GM19463 (cell line): ENCODE measurements around the gene SCFD2.
"Not testable (repeated sequence)": the region's sequence is repeated elsewhere in the genome, so short reads cannot be mapped to it uniquely, and the experiment has no call there.

Experiments used
- ATAC-seq: cut with Tn5 transposase; IDR thresholded peaks from one replicate; pipeline ENCODE4 v1.9.1; 2021; ENCODE audit warnings: mild to moderate bottlenecking, moderate library complexity; ENCODE audit not compliant: unreplicated experiment

SCFD2 gene

GRCh38 chr4:53346920-53347852 lies 18.7 kb downstream of the SCFD2 start:
- no peak for ATAC-seq

DNA sequence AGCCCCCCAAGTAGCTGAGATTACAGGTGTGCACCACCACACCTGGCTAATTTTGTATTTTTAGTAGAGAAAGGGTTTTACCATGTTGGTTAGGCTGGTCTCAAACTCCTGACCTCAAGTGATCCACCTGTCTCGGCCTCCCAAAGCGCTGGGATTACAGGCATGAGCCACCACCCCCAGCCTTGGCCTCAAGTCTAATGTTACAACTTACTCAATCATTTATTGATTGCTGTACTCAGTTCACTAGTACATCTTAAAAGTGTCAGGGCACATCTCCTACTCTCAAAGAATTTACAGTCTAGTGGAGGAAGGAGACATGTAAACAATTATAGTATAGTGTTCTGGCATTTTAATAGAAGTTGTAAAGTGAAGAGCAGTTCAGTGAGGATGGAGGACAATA lies 19.5 kb downstream of the SCFD2 start:
- not testable (repeated sequence) for ATAC-seq

DNA sequence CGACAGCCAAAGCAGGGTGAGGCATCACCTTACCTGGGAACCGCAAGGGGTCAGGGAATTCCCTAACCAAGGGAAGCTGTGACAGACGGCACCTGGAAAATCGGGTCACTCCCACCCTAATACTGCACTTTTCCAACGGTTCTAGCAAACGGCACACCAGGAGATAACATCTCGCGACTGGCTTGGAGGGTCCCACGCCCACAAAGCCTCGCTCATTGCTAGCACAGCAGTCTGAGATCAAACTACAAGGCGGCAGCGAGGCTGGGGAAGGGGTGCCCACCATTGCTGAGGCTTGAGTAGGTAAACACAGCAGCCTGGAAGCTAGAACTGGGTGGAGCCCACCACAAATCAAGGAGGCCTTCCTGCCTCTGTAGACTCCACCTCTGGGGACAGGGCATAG lies 25.7 kb downstream of the SCFD2 start:
- not testable (repeated sequence) for ATAC-seq

DNA sequence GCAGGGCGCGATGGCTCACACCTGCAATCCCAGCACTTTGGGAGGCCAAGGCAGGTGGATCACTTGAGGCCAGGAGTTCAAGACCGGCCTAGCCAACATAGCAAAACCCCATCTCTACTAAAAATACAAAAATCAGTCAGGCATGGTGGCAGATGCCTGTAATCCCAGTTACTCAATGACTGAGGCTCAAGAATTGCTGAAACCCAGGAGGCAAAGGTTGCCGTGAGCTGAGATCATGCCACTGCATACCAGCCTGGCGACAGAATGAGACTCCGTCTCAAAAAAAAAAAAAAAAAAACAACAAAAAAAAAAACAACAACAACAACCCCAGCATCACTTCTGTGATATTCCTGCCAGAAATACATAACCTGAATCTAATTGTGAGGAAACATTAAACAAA lies 30.9 kb downstream of the SCFD2 start:
- ATAC-seq, result not testable (repeated sequence)

- ATAC-seq, result no peak
Observed at GRCh38 chr4:53326535-53326934, 39.3 kb downstream of the SCFD2 start.

DNA sequence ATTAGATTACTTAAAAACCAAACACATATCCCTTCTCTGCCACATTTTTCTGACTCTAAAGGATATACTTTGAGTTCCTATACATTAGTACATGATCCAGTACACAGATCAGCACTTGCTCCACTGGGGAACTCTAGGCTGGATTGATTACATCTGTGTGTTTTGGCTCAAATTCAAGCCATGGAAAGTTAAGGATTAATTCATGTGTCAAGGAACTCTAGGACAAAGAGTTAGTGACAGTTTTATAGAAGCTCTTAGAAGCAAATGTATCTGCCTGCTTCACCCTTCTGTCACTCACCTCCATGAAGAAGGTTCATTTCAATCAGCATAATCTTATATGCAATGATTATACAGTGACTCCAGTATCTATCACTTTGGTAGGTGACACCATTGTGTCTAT lies 43.2 kb downstream of the SCFD2 start:
- no peak for ATAC-seq

- no peak for ATAC-seq
Observed at GRCh38 chr4:53321984-53322289, 43.9 kb downstream of the SCFD2 start.

GRCh38 chr4:53321151-53321983 lies 44.5 kb downstream of the SCFD2 start:
- no peak for ATAC-seq

GRCh38 chr4:53315300-53315699 lies 50.6 kb downstream of the SCFD2 start:
- no peak for ATAC-seq

DNA sequence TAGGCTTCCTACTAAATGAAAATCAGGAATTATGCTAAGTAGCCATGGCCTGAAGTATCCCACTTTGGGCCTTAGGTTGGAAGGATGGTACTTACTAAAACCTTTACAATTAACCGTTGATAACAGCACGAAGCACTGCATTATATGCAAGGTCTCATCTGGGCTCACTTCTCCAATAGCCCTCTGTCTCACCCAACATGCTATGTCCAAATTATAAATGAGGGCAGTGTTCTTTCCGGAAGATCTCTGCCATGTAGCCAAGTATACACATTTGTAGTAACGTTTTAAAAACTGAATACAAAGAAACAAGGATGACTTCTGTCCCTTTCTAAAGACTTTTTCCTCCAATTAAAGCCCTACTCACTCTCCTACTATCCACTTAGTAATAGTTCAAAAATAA lies 51.6 kb downstream of the SCFD2 start:
- no peak for ATAC-seq

DNA sequence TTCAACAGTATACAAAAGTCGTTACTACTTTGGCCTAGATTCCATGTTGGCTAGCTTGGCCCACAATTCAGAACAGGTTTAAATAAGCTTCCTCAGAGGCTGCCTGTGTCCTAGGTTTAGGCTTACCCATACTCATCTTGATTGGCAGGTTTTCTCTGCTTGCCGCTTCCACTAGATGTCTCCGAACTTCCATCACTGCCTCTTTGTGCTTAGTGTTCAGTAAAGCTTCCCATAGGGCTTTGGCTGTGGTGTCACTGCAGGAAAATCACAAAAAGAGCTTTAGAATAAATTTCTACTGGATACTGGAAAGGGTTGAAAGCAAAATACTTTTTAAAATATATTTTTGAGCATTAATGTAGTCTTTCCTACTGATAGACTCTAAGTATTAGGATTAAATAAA lies 52.4 kb downstream of the SCFD2 start:
- no peak for ATAC-seq

GRCh38 chr4:53309321-53310040 lies 56.4 kb downstream of the SCFD2 start:
- no peak for ATAC-seq

DNA sequence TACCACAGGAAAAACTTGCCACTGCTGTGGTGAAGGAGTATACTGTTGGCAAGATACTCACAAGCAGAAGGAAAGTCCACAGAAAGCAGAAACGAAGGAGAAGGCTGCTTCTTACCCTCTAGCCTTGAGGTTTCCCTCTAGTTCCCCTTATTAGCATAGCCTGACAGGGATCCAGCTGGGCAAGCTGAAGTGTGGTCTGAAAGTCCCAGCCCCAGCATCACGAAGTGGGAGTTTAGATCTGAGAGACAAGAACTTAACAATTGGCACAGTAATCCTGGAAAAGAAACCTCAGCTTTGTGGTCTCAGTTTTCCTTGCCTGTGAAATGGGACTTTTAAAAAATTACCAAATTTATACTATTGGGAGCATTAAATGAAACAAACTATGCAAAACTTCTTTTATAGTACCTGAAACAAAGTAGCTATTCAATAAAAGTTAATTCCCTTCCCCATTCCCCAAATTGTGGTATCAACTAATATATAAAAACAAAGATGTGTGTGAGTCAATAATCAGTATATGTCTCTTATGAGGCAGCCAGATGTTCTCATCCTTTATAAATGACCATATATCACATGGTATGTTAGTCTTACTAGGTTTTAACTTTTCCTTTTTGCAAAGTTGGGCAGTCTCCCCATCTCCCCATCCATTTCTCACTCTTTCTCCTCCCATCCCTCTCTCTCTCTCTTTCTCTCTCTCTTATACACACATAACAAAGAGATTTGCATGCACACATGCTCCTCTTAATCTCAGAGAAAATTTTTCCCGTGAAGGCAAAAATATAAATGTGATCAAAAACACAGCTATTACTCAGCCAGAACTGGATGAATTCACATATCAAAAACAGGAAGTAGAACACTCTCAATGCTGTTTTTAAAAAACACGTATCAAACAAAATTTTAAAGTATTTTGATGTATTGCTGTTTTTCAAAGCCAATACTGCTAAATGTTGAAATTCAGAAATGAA lies 57.8 kb downstream of the SCFD2 start:
- peak; percentile 84 for ATAC-seq

- ATAC-seq, result peak; percentile 16
Observed at GRCh38 chr4:53307210-53307609, 58.7 kb downstream of the SCFD2 start.

DNA sequence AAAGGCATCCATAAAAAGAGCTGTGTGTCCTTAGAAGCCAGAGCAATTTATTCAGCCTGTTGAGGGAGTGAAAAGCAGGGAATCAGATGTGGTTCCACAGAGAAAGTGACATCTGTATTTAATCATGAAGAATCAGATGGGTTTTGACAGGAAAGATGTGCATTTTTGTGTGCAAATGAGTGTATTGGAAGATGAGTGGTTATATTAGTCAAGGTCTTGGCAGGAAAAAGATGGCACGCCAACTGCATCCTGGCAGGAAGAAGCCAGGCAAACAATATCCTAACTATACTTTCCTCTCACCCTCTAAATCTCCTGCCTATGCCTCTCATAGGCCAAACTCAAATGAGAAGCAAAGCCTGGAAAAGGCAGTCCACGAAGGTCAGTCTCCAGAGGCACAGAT lies 59.1 kb downstream of the SCFD2 start:
- no peak for ATAC-seq

DNA sequence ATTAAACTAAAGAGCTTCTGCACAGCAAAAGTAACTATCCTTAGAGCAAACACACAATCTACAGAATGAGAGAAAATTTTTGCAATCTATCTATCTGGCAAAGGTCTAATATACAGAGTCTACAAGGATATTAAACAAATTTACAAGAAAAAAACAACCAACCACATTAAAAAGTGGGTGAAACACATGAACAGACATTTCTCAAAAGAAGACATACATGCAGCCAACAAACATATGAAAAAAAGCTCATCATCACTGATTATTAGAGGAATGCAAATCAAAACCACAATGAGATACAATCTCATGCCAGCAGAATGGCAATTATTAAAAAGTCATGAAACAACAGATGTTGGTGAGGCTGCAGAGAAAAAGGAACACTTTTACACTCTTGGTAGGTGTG lies 73.7 kb downstream of the SCFD2 start:
- not testable (repeated sequence) for ATAC-seq

DNA sequence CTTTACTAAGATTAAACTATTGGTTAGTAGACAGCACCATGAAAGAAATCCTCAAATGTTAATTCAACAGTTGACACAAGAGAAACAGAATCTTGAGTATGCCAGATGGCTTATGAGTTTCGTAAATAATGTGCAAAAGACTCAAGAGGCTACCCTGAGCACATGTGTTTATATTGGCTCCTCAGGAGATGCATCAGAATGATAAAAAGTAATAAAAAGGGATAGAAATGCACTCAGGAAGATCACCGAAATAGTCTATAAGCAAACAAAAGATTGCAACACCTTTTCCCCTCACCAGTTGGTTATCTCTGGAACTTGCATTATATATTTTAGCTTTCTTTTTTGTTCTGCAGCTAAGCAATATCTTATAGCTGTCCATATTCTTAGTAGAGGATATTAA lies 84.4 kb downstream of the SCFD2 start:
- no peak for ATAC-seq

DNA sequence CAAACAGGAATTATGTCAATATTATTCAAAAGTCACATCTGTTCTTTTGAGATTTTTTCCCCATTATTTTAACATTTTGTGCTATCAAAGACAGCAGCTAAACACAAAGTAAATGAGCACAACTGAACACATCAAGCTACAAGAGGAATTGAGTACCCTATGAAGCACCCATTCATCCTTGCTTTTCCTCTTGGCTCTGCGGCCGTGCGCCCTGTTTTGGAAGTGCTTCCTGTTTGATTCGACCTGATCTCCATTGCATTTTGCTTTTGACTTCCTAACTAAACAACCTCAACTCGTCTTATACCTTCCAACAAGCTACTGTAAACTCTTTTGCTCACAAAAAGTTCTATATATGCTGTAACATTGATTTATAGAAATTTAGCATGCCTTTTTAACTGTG lies 85.0 kb downstream of the SCFD2 start:
- ATAC-seq, result no peak

DNA sequence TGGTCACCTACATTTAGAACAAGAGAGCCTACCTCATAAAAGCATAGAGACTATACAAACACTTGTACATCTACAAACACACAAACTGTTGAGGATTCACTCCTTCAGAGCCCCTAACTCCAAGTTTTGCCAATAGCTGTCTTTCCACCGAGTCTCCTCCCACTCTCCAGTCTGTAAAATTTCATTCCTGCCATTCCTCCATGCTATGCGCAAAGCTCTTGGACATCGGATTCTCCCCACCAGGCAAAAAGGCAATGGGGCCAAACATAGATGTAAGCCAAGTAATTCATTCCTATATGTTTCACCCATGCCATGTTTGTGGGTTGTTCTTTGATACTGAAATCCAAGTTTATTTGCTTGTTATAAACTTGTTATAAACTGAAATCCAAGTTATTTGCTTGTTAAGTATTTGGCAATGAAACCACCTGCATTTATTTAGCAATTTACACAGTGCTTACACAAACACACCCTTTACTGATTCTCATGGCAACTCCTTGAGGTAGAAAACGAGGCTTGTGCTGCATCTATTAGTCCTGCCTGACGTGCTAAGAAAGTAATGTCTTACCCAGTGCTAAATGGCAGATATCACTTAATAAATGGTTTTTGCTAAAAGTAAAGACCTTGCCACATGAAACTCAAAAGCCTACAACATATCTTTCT lies 91.1 kb downstream of the SCFD2 start:
- no peak for ATAC-seq

DNA sequence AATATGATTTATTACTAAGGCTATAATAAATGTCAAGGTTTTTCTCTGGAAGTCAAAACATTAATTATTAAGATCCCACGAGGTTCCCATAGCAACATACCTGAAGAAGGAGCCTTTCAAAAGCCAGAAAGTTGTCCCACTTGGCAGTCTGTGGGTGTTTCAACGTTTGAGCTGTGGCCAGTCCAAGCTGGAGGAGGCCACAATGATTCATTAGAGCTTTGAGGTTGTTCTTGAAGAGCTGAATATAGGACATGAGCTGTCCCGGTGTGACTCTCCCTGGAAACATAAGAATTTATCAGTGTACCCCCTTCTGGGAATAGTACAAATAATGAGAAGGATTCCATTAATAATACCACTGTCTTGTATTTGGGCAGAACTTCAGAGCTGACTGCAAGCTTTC lies 92.1 kb downstream of the SCFD2 start:
- ATAC-seq, result no peak
